HG03280 (cell line): ENCODE results near the gene GRAP2.
"Not testable (repeated sequence)": the region's sequence is repeated elsewhere in the genome, so short reads cannot be mapped to it uniquely, and the experiment has no call there.

ENCODE experiments used
- ATAC-seq: cut with Tn5 transposase; IDR thresholded peaks from one replicate; pipeline ENCODE4 v1.9.1; 2021; ENCODE audit warnings: mild to moderate bottlenecking, moderate library complexity; ENCODE audit not compliant: unreplicated experiment

Gene GRAP2

GRCh38 chr22:39991159-39991860, 90.4 kb downstream of the GRAP2 start:
- no peak for ATAC-seq

- no peak for ATAC-seq
These were observed 91.4 kb downstream of the GRAP2 start for GRCh38 chr22:39992088-39992826.

GRCh38 chr22:39992894-39993293, 92.0 kb downstream of the GRAP2 start:
- not testable (repeated sequence) for ATAC-seq

GRCh38 chr22:39994041-39994565, 93.2 kb downstream of the GRAP2 start:
- no peak for ATAC-seq

- ATAC-seq: no peak
These were observed 93.9 kb downstream of the GRAP2 start, which contains the start of gene FAM83F for GRCh38 chr22:39994566-39995392. Gene FAM83F (plus strand): TSS chr22:39994954. CDS start chr22:39995043, 89 bp downstream.

- ATAC-seq: no peak
These were observed 94.7 kb downstream of the GRAP2 start for GRCh38 chr22:39995393-39996252.

GRCh38 chr22:39996732-39997131, 95.8 kb downstream of the GRAP2 start:
- no peak for ATAC-seq

- ATAC-seq: no peak
These were observed 96.5 kb downstream of the GRAP2 start for GRCh38 chr22:39997421-39997820.

GRCh38 chr22:39997939-39998726, 97.2 kb downstream of the GRAP2 start:
- no peak for ATAC-seq

GRCh38 chr22:39999144-39999757, 98.4 kb downstream of the GRAP2 start:
- no peak for ATAC-seq

- ATAC-seq: no peak
These were observed 99.3 kb downstream of the GRAP2 start for GRCh38 chr22:40000171-40000570.

GRCh38 chr22:40001106-40001505, 100.2 kb downstream of the GRAP2 start:
- no peak for ATAC-seq

- no peak for ATAC-seq
These were observed 101.1 kb downstream of the GRAP2 start for GRCh38 chr22:40001800-40002577.

GRCh38 chr22:40002935-40003715, 102.2 kb downstream of the GRAP2 start:
- ATAC-seq: no peak

- no peak for ATAC-seq
These were observed 104.0 kb downstream of the GRAP2 start for GRCh38 chr22:40004836-40005235.

- ATAC-seq: no peak
These were observed 105.8 kb downstream of the GRAP2 start for GRCh38 chr22:40006641-40007040.
